Stomach (tissue), 9 donors: Measurements from ENCODE around the gene USP10. TPM values are rescaled to one million over a fixed set of nuclear protein-coding genes. Genes with fewer than 3 reads are reported as not detected.

Experiments
- DNase-seq, 2 donors: peaks; one replicate each; pipeline versions ENCODE4 v3.0.0 to v3.0.0-alpha.2; 2013 to 2019
- H3K27ac ChIP-seq, 5 donors: fragments of 200-600 bp in 4 of 5; sonication (generic) in 4 of 5; one replicate each; pipeline ENCODE4 v1.5.1; 2013 to 2019; ENCODE audit warnings: mild to moderate bottlenecking in 1 of 5, moderate library complexity in 1 of 5
- H3K27me3 ChIP-seq, 3 donors: fragments of 200-600 bp; sonication (generic); one replicate each; pipeline ENCODE4 v1.5.1; 2017 to 2019; ENCODE audit warnings: mixed run types in 1 of 3
- H3K36me3 ChIP-seq, 4 donors: fragments of 200-600 bp; sonication (generic); 1 replicate in 3 of 4; 2 replicates in 1 of 4; pipeline ENCODE4 v1.5.1; 2016 to 2019
- H3K4me1 ChIP-seq, 4 donors: fragments of 200-600 bp; sonication (generic); one replicate each; pipeline ENCODE4 v1.5.1; 2016 to 2019
- H3K4me3 ChIP-seq, 4 donors: fragments of 200-600 bp; sonication (generic) in 3 of 4; one replicate each; pipeline ENCODE4 v1.5.1; 2016 to 2019; ENCODE audit warnings: mild to moderate bottlenecking in 1 of 4
- H3K9me3 ChIP-seq, 4 donors: fragments of 200-600 bp; sonication (generic); one replicate each; pipeline ENCODE4 v1.5.1; 2016 to 2019
- CTCF ChIP-seq, 7 experiments: fragments of 450-650 bp in 4 of 7; fragments of 200-600 bp in 3 of 7; sonication (generic) in 3 of 7; IDR thresholded peaks; one replicate each; pipeline ENCODE4 v1.5.1; 2016 to 2019; ENCODE audit warnings: antibody characterized with exemption in 7 of 7, control low read depth in 2 of 7, mild to moderate bottlenecking in 1 of 7
- EP300 ChIP-seq: sonication (generic); formaldehyde crosslinking; IDR thresholded peaks from one replicate; pipeline ENCODE4 v1.6.1; 2017; ENCODE audit warnings: antibody characterized with exemption
- POLR2A ChIP-seq, 4 donors: fragments of 450-650 bp; IDR thresholded peaks; one replicate each; pipeline ENCODE4 v1.6.1; 2016; ENCODE audit warnings: antibody characterized with exemption in 4 of 4, control low read depth in 2 of 4, mild to moderate bottlenecking in 1 of 4, moderate library complexity in 1 of 4
- POLR2AphosphoS5 ChIP-seq, 3 donors: sonication (generic); formaldehyde crosslinking; IDR thresholded peaks; one replicate each; pipeline ENCODE4 v1.6.1; 2016; ENCODE audit warnings: antibody characterized with exemption in 3 of 3
- WGBS, 5 donors: extraction: QIAGEN DNeasy Blood & Tissue Kit in 3 of 5; methylation state at CpG; one replicate each; pipeline versions ENCODE4 v1.1.5 to v1.1.7; 2013 to 2018; 5-methylcytosine and 5-hydroxymethylcytosine counted together
- intact Hi-C: fragments of 100-400 bp; cut with DNase I; formaldehyde crosslinking; loops from one replicate; pipeline ENCODE4 v1.15.1; 2023; ENCODE audit warnings: low total_unique reads
- polyA plus RNA-seq, 3 donors: library from polyadenylated mRNA; stranded (reverse); fragments of 200-250 nt; gene quantifications; one replicate each; pipeline ENCODE4 v1.2.3, GENCODE V29; 2013
- total RNA-seq, 5 donors: library from RNA; depleted of rRNA; stranded (reverse); fragments of >200 nt; gene quantifications; one replicate each; pipeline versions ENCODE4 v1.1.0 to v1.2.3, GENCODE V29; 2014 to 2016
- donor health status: healthy with polysubstance abuse.
- donor health status: Bipolar disorder and iron deficiency.
- donor health status: healthy.

Gene USP10
- total and polyA plus RNA-seq, 8 donors, result 17.1 to 183 (median 44.8) TPM

DNA sequence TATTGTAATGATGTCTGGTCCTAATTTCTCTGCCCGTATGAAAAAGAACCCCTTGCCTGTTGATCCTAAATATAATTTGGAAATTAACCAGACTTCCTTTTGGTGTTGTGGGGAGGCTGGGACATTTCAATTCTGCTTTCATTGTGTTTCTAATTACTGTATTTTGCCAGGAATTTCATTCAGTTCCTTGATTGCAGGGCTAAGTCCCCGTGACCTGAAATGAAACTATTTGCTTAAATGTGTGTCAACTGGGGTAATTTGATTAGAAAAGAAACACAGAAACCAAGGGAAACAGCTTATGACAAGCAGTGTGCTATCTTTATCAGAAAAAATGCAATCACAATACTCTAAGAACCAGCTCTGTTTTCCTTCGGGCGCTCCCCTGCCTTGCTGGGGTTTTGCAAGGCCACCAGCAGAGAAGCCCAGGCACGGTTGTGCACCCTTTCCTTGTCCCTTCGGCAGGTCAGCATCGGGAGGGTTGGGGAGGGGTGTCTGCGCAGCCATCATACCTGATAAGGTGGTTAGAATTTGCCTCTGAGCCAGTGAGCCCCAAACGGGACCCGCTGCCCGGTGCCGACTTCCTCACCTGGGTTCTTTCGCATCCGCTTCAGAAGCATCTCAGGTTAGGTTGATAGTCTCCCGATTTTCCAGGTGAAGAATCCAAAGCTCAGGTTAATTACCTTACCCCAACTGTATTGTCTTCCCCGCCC lies 32.0 kb upstream of the USP10 start:
- TF ChIP-seq POLR2AphosphoS5 (IDR thresholded peaks at IDR 0.05), result no peak
- TF ChIP-seq EP300, result no peak
- no peak for TF ChIP-seq POLR2A (IDR thresholded peaks at IDR 0.05)
- TF ChIP-seq CTCF (IDR thresholded peaks at IDR 0.05), result no peak
- WGBS, 5 donors, result 49 to 73% (median 53%) methylated on average over 16 of the region's 16 CpGs
- peaks cover 0 to 23% (median 8%) of the 10 kb centered on the region in 4 donors for H3K4me1 ChIP-seq
- H3K27ac ChIP-seq, result no peak overlapping the region
- H3K36me3 ChIP-seq, result peaks cover 20 to 55% (median 48%) of the 10 kb centered on the region in 4 donors
- no peaks in the 10 kb centered on the region for H3K9me3 ChIP-seq
- intact Hi-C loops, result no loop called here
- H3K4me3 ChIP-seq, result no peak overlapping the region
- no peaks in the 10 kb centered on the region for H3K27me3 ChIP-seq
- peak in 1 of 2 donors; percentile 36 for DNase-seq

DNA sequence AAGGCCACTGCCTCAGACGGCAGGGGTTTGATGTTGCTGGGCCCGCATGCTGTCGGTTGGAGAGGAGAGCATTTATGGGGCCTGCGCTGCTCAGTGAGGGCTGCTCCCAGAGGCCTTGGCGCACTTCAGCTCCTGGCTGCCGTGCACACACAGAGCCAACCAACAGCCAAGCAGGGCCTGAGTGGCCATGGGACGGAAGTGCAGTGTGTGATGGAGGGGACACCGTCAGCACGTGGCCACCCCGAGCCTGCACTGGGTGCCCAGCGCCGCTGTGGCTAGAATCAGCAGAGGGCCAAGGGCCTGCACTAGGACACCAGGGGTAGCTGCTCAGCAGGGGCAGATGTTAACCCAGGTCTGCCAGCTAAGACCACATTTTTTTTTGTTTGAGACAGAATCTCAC lies 29.7 kb upstream of the USP10 start:
- no peak for DNase-seq
- H3K36me3 ChIP-seq, result peaks cover 7 to 32% (median 26%) of the 10 kb centered on the region in 4 donors
- peaks cover 0 to 18% (median 8%) of the 10 kb centered on the region in 4 donors for H3K4me1 ChIP-seq
- TF ChIP-seq EP300 (no peak), POLR2AphosphoS5 (IDR thresholded peaks at IDR 0.05) (no peak), CTCF (IDR thresholded peaks at IDR 0.05) (no peak)
- intact Hi-C loops, result loop anchor here (5.0 kb wide), 1 partner anchor 57 kb away; no protein-coding TSS in a partner anchor
- WGBS, 5 donors, result 82 to 93% (median 88%) methylated on average over 11 to 12 of the region's 12 CpGs
- H3K27me3 ChIP-seq, result no peaks in the 10 kb centered on the region
- no peak overlapping the region for H3K27ac ChIP-seq
- no peaks in the 10 kb centered on the region for H3K9me3 ChIP-seq
- H3K4me3 ChIP-seq, result no peak overlapping the region

GRCh38 chr16:84672276-84673202 lies 27.3 kb upstream of the USP10 start:
- 51 to 57% (median 53%) methylated on average over 21 to 26 of the region's 26 CpGs for WGBS, 5 donors
- no peaks in the 10 kb centered on the region for H3K27me3 ChIP-seq
- no peaks in the 10 kb centered on the region for H3K9me3 ChIP-seq
- TF ChIP-seq POLR2A (IDR thresholded peaks at IDR 0.05), result no peak
- peak in 1 of 3 donors; percentile 51 for TF ChIP-seq POLR2AphosphoS5 (IDR thresholded peaks at IDR 0.05)
- peak in 5 of 7 experiments; percentile 66 to 92 (median 87) for TF ChIP-seq CTCF (IDR thresholded peaks at IDR 0.05)
- H3K4me3 ChIP-seq, result no peak overlapping the region
- no peak overlapping the region for H3K27ac ChIP-seq
- intact Hi-C loops, result loop anchor here (5.0 kb wide), 1 partner anchor 55 kb away; no protein-coding TSS in a partner anchor
- H3K36me3 ChIP-seq, result peaks cover 0 to 12% (median 10%) of the 10 kb centered on the region in 4 donors
- H3K4me1 ChIP-seq, result peaks cover 0 to 11% (median 8%) of the 10 kb centered on the region in 4 donors
- peak; percentile 87 to 88 for DNase-seq

- intact Hi-C loops, result loop anchor here (5.0 kb wide), 1 partner anchor 54 kb away; no protein-coding TSS in a partner anchor
- DNase-seq, result no peak
- Histone ChIP-seq H3K36me3 (peaks cover 0 to 6% (median 4%) of the 10 kb centered on the region in 4 donors), H3K9me3 (no peaks in the 10 kb centered on the region), H3K4me1 (peaks cover 0 to 8% (median 8%) of the 10 kb centered on the region in 4 donors), H3K4me3 (no peak overlapping the region), H3K27ac (no peak overlapping the region), H3K27me3 (no peaks in the 10 kb centered on the region)
- TF ChIP-seq POLR2A (IDR thresholded peaks at IDR 0.05), result no peak
- no peak for TF ChIP-seq EP300
- no peak for TF ChIP-seq CTCF (IDR thresholded peaks at IDR 0.05)
- no peak for TF ChIP-seq POLR2AphosphoS5 (IDR thresholded peaks at IDR 0.05)
- 90 to 97% (median 94%) methylated on average over 2 to 3 of the region's 3 CpGs for WGBS, 5 donors
Observed at GRCh38 chr16:84673203-84673535, 26.6 kb upstream of the USP10 start.
